SW 1271 (cell line): ENCODE measurements around the gene SLC4A1AP.

Source experiments
- DNase-seq, 2 experiments: peaks; one replicate each; lab custom pipeline; 2025; lab: John Stamatoyannopoulos, UW

SLC4A1AP gene

DNA sequence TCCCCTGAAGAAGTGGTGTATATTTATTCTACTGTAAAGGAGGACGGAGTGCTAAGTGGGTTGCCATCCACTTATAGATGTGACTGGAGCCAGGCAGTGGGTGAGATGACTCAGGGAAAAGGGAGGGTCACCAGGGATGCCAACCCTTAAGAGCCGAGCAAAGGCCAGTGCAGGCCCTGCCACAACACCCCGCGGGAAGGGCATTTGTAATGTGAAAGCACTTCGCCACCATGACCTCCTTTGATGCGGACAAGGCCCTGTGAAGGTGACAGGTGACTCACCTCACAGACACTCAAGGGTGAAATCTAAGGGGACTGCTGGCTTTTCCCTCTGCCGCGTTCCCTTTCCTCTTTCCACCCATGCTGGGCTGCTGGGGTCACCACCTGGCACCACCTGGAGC, 57.6 kb downstream of the SLC4A1AP start:
- peak in 1 of 2 experiments; percentile 33 for DNase-seq

DNA sequence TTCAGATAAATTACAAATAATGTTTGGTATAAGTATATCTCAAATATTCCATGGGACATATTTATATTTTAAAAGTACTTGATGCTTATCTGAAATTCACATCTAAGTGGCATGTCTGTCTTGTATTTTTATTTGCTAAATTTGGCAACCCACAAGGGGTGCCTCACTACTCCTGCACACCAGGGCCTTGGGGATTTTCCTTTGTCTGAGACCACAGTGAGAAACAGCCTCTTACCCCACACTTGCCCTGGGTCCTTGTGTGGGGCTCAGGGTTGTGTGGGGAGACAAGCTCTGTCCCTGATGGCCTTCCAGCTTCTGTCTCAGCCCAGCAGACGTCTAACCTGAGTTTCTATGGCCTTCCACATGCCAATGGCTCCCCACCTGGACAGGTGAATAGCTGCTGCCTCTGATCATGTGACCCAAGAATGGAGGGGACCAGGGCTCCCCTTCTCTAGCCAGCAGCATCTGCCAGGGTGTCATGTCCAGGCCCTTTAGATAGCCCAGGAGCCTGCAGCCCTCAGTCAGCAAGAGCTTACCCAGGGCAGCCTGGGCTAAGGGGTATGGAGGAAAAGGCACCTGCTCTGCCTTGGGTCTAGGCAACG, 58.3 kb downstream of the SLC4A1AP start:
- no peak for DNase-seq

DNA sequence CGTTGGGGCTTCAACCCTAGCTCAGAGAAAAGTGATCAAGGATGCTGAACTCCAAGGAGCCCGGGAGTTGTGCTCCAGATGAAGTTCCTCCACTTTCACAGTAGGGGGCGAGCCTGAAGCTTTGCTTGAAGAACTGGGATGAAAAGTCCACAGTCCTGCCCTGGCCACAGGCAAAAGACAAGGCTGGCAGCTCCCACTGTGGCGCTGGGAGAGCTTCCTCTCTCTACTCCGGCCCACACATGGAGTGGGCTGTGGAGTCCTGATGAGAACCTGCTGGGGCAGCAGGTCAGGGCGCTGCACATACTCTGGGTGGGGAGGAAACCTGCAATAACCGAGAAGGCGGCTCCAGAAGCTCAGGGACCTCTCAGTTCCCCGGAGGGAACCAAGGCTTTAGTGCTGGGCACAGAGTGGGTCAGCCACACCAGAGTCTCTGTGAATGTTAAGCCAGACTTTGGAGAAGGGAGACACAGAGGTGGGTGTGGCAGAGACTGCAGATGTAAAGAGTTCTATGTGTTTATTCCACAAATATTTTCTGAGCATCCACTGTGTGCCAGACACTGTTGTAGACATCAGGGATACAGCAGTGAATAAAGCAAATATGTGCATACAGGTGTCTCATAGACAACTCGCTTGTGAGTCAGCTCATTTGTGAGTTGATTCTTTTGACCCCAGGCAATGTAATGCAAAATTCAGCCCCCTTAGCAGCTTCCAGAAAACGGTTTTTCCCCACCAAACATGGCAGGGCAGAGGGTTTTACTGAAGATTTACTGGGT, 59.9 kb downstream of the SLC4A1AP start:
- peak; percentile 58 to 80 for DNase-seq

DNA sequence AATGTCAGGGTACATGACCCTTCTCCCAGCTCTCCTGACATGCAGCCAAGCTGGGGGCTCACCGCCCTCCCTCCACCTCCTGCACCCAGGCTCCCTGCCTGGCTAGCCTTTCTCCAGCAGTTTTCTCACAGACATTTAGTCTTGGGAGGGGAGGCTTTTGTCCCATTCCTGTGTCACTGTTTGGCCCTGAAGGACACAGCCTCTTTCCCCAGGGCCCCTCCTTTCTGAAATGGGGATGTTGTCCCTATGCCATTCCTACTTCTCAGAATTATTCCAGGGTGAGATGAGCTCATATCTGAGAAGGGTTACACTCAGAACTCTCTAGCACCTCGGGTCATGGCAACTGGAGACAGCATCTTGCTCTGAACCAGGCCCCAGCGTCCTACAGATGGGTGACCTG, 60.5 kb downstream of the SLC4A1AP start:
- DNase-seq = no peak

- no peak for DNase-seq
These were observed 61.4 kb downstream of the SLC4A1AP start for GRCh38 chr2:27724905-27725701.

DNA sequence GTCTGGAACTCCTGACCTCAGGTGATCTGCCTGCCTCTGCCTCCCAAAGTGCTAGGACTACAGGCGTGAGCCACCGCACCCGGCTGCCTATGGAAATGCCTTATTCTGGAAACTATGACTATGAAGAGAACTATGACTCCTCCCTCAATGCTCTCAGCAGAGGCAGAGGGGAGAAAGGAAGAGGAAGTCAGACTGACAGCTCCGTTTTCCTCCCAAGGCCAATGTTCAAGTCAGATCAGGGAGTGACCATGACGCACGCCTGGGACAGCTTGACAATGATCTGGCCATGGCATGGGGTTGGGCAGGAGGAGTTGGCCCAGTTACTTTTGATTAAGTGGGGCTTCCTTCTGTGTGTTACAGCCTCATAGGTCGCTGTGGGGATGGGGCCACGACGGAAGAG, 63.6 kb downstream of the SLC4A1AP start:
- no peak for DNase-seq

DNA sequence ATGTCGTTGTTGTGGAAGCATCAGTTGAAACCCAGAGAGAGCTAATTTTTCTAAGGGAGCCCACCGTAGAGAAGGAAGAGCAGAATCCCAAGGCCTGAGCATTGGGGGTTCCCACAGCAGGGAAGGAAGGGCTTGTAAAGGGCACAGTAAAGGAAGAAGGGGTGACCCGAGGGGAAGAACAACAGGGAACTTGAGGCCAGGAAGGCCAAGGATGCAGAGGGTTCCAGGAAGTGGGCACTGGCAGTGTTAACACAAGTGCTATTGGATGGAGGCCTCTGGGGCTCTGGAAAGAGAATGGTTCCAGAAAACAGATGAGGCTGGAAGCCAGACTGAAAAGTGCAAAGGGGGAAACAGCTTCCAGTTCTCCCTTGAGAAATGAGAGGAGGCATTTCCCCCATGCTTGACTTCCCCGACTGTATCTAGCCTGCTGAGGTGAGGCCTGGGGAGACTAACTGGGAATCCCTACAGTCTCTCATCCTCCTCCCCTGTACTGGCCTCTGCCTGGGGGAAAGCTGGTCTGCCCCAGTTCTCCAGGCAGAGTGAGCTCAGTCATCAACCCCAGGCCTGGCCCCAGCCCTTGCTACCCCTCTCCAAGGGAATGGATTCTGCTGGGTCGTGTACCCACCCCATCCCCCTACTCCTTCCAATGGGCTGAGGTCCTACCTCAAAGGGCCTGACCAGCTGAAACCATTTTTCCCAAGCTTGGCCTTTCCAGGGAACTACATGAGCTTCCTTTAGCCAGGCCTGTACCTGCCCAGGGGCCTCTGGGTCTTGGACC, 64.6 kb downstream of the SLC4A1AP start:
- DNase-seq = no peak

DNA sequence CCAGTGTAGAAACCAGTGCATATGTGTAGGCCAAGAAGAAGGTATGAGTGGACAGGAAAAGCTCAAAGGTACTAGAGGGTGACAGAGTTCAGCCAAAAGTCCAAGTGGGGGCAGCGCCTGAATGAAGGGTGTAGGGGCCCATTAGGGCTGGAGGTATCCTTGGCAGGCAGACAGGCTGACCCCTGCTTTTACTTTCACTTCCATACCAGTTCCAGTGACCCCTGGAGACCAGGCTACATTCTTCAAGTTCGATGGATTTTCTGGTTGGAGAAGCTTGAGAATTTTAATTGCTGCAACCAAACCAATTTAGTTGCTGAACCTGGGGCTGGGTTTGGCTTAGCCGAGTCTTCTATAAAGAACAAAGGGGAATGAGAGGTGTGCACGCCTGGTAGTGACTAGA, 65.5 kb downstream of the SLC4A1AP start:
- DNase-seq = no peak

DNA sequence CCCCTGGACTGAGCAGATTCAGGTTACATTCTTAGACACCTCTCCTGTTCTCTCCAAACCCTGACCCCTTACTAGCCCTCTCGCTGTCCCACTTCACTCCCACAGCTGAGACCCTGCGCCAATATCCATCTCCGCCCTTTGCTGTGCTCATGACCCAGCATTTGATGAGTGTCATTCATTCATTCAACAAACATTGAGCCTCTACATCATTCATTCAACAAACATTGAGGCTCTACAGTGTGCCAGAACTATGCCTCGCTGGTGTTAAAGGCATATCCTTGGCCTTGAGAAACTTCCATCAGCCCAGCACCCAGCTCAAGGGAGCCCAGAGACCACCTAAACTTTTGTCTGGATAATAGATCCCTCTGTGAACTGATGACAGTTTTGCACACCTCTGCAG, 65.9 kb downstream of the SLC4A1AP start:
- no peak for DNase-seq

DNA sequence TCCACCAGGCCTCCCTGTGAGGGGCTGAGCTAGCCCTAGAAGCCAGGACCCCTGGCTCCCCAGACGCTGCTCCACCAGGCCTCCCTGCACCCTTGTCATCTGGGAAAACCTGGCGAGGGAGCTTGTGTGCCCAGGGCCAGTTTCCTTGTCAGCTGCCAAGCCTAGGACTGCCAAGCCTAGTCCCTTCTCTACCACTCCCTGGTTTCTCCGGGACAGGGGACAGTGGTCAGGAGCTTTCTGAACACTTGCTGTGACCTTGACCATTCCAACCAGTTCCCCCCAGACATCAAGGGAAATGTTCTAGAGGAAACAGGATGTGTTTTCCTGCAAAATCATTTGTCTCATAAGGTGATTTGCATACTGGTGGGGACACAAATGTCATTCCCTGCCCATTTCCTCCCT, 66.6 kb downstream of the SLC4A1AP start:
- DNase-seq = no peak

GRCh38 chr2:27730980-27731691, 67.4 kb downstream of the SLC4A1AP start:
- DNase-seq = no peak

DNA sequence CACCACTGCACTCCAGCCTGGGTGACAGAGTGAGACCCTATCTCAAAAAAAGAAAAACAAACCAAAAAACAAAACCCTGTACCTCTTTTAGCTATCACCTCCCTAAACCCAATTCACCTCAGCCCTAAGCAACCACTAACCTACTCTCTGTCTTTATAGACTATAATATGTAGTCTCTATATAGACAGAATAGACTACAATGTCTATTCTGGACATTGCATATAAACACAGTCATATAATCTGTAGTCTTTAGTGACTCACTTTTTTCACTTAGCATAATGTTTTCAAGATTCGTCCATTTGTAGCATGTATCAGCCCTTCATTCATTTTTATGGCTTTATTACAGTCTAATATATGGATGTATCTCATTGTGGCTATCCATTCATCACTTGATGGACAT, 70.6 kb downstream of the SLC4A1AP start:
- DNase-seq = no peak

GRCh38 chr2:27735263-27735904, 71.7 kb downstream of the SLC4A1AP start:
- no peak for DNase-seq

- DNase-seq = no peak
These were observed 72.6 kb downstream of the SLC4A1AP start for GRCh38 chr2:27736031-27736889.

DNA sequence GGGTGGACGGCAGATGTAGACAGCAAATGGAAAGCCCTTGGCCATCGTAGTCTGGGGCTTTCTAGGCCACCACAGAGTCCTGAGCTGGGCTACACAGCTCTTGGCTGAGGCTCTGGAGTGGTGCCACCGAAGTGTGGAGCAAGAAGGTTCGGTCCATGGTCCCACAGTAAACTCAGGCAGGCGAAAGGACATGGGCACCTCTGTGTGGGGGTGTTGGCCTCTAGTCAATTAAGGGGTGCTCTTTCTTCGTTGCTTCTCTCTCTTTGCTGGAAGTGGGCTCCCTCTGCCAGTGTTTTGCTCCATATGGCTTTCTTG, 73.2 kb downstream of the SLC4A1AP start:
- DNase-seq = no peak

- DNase-seq = no peak
These were observed 74.1 kb downstream of the SLC4A1AP start for GRCh38 chr2:27737676-27738348.

DNA sequence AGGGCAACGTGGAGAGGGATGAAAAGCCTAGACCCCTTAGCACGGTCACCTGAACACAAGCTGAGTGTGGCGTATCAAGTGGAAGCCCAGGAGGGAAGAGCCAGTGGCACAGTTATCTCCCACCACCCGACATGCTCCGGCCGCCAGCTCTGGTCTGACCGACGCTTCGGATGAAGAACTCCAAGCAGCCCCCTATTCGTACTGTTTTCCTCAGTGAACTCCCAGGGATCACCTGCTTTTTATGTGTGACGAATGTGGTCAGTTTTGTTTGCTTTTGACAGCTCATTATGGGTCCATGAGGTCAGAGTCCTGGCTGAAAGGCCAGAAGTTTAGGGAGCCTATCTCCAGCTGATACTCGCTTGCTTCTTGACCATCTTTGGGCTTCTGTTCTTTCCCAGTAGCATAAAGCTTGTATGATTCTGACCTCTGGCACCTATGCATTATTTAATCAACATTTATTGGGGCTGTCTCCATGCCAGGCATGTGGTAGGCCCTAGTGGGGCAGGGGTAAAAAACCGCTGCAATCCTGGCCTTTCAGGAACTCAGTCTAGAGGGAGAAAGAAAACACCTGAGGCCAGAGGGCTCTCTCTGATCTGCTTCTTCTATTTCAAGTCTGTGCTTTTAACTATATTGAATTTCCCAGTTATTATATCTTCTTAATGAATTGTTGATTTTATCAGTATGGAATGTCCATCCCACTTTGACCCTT, 74.8 kb downstream of the SLC4A1AP start:
- no peak for DNase-seq

DNA sequence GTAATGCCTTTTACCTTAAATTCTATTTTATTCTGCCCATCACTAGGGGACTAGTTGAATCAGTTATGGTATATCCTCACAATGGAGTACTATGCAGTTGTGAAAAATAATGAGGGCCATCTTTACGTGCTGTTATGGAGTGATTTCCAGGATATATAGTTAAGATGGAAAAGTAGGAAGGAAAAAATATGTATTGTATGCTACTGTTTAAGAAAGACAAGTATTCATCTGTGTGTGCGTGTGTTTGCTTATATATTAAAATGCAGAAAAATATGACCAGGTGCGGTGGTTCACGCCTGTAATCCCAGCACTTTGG, 75.3 kb downstream of the SLC4A1AP start:
- no peak for DNase-seq

DNA sequence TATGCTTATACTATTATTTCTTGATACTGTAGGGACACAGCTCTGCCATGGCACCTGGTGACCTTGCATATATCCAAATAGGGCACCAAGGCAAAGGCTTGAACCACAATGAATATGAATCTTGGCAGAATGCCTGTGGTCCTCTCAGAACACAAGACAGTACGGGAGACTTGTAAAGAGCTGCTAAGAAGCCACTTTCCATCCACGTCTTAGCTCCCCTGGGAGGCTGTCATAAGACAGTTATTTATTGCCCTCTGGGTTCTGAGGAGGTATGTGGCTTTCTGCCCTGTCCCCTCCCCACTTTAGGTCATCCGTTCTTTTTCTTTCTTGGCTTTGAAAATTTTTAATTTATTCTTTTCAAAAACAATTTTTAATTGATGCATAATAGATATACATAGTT, 78.0 kb downstream of the SLC4A1AP start:
- DNase-seq = no peak
